GM18951 (cell line): Measurements from ENCODE around the gene JMJD7.
"Not testable (repeated sequence)": the region's sequence is repeated elsewhere in the genome, so short reads cannot be mapped to it uniquely, and the experiment has no call there.

ENCODE experiments used
- POLR2A ChIP-seq: IDR thresholded peaks from 4 replicates; pipeline ENCODE4 v1.6.1; 2011; ENCODE audit warnings: mild to moderate bottlenecking; ENCODE audit not compliant: insufficient read length, insufficient read depth; ENCODE audit errors: extremely low read depth
- in situ Hi-C: fragments of 300-500 bp; cut with MboI; formaldehyde crosslinking; loops from one replicate; pipeline ENCODE4 v1.12.0; 2022; ENCODE audit warnings: low sequenced_read_pairs, mixed read lengths, inconsistent platforms; ENCODE audit not compliant: unreplicated experiment

Gene JMJD7

DNA sequence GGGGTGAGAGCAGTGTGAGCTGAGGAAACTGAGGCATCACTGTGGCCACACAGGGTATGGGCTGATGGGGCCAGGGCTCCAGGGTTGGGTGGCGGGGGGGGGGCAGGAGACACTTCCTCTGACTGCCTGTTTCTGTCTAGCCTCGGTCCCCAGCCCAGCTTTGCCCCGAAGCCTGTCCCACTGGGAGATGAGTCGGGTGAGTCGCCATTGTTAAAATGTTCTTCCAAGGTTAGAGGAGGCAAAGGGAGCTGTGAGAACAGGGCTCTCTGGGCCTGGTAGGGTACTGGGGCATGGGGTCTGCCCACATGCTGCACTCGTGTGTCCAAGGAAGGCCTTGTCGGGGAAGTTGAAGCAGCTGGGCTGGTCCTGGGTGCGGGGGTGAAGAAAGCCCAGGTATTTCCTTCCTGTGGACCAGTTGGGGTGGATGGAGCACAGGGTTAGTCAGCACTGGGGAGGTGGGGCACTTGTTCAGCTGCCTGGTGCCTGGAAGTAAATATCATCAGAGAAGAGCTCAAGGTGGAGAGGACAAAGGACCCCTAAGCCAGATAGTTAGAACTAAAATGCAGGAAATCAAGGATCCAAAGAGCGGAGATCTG lies 8.3 kb upstream of the JMJD7 start:
- TF ChIP-seq POLR2A: no peak
- in situ Hi-C loops: loop anchor here (10.0 kb wide), 1 partner anchor 355 kb away; no protein-coding TSS in a partner anchor

DNA sequence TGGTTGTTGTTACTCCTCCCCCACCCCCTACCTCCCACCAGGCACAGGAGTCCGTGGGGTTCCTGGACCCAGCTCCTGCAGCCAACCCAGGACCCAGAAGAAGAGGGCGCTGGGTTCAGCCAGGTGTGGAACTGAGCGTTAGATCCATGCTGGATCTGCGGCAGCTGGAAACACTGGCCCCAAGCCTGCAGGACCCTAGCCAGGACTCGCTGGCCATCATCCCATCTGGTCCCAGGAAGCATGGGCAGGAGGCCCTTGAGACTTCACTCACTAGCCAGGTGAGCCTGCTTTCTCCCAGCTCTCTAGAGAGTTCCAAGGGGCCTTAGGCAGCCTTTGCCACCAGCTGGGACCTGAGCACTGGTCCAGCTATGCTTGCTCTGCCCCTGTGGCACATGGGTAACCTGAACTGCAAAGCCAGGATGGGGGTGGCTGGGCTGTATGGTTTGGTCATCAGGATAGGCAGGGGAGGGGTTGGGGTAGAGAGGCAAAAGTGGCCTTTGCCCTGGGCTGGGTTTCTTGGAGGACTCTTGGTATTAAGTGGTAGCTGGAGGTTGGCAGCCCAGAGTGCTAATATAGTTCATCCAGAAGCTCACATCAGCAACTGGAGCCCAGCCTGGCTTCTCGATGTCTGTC lies 7.0 kb upstream of the JMJD7 start:
- in situ Hi-C loops: no loop called here
- no peak for TF ChIP-seq POLR2A

DNA sequence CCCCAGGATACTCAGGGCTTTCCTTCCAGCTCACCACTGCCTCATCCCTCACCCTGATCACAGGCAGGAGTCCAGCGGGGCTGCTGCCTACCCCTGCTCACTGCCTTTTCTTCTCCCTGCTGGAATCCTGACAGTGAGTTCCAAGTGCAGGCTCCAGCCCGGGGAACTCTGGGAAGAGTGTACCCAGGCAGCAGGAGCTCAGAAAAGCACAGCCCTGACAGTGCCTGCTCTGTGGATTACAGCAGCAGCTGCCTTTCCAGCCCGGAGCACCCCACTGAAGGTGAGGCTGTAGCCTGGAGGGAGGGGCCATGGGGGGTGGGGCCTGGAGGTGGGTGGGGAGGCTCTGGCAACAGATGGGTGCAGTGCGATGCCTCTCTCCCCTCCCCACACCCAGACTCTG lies 6.1 kb upstream of the JMJD7 start:
- no peak for TF ChIP-seq POLR2A
- in situ Hi-C loops: no loop called here

DNA sequence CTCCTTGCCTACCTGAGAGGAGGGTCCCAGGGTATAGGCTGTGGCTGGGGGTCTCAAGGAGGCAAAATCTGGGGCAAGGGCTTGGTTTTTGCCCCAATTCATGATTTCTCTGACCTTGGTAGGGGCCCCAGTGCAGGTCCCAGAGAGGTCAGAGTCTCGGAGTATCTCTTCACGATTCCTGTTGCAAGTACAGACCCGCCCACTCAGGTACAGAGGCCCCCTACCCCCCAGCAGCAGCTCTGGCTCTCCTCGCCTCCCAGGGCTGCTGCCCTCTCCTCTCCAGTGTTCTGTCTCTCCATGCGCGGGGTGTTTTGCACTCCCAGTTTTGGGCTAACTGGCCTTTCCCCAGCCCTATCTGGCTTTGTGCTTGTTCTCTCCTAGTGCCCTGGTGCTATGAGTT lies 5.4 kb upstream of the JMJD7 start:
- no peak for TF ChIP-seq POLR2A
- in situ Hi-C loops: no loop called here

DNA sequence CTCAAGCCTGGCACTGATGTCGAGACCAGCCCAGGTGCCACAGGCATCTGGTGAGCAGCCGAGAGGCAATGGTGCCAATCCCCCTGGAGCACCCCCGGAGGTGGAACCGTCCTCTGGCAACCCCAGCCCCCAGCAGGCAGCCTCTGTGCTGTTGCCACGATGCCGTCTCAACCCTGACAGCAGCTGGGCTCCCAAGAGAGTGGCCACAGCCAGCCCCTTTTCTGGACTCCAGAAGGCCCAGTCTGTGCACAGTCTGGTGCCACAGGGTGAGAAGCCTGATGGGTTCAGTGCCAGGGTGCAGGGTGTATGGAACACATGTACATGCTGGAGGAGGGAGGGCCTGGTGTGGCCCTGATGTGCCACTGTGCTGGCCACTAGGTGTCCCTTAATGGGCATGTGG lies 4.9 kb upstream of the JMJD7 start:
- in situ Hi-C loops: no loop called here
- no peak for TF ChIP-seq POLR2A

DNA sequence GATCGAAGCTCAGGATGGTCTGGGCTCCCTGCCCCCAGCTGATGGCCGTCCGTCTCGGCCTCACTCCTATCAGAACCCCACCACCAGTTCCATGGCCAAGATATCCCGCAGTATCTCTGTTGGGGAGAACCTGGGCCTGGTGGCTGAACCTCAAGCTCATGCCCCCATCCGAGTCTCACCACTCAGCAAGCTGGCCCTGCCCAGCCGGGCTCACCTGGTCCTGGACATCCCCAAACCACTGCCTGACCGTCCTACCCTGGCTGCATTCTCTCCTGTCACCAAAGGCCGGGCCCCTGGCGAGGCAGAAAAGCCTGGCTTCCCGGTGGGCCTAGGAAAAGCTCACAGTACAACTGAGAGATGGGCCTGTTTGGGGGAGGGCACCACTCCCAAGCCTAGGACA lies 4.4 kb upstream of the JMJD7 start:
- in situ Hi-C loops: no loop called here
- TF ChIP-seq POLR2A: no peak

DNA sequence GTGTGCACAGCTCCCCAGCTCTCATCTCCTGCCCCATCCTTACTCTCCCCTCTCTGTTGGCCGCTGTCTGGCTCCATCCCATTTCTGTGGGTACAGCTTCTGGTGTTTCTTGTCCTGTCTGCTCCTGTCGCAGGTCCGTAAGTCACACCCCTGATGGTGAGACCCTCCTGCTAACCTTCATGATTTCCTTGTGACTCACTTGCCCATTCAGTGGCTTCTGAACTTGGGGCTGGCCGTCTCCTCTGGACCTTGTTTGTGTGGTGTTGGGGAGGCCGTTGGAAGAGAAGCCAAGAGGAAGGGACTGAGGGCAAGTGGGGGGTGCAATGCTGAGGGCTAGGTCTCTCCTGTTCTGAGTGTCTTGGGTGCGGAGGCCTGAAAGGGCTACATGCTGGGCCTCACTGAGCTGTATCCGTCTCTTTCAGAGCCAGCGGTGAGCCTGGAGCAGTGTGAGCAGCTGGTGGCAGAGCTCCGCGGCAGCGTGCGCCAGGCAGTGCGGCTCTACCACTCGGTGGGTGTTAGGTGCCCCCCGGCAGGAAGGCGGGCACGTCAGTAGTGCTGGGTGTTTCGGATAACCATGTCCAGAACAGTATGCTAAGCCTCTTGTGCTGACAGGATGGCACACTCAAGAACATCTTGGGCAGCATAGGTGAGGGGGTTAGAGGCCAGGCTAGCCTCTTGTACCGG lies 3.7 kb upstream of the JMJD7 start:
- no peak for TF ChIP-seq POLR2A

DNA sequence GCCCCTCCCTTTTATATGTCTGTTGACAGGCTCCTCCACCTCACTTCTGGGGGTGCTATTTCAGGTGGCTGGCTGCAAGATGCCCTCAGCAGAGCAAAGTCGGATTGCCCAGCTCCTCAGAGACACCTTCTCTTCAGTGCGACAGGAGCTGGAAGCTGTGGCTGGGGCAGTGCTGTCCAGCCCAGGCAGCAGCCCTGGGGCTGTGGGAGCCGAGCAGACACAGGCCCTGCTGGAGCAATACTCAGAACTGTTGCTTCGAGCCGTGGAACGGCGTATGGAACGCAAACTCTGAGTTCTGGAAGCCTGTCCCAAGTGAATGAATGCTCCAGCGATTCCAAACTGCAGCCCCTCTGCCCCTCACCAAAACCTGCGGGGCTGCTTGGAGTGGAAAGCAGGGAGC lies 2.7 kb upstream of the JMJD7 start:
- in situ Hi-C loops: no loop called here
- TF ChIP-seq POLR2A: no peak

More for the DNA sequence above, 3.7 kb upstream of the JMJD7 start:
- in situ Hi-C loops: no loop called here

DNA sequence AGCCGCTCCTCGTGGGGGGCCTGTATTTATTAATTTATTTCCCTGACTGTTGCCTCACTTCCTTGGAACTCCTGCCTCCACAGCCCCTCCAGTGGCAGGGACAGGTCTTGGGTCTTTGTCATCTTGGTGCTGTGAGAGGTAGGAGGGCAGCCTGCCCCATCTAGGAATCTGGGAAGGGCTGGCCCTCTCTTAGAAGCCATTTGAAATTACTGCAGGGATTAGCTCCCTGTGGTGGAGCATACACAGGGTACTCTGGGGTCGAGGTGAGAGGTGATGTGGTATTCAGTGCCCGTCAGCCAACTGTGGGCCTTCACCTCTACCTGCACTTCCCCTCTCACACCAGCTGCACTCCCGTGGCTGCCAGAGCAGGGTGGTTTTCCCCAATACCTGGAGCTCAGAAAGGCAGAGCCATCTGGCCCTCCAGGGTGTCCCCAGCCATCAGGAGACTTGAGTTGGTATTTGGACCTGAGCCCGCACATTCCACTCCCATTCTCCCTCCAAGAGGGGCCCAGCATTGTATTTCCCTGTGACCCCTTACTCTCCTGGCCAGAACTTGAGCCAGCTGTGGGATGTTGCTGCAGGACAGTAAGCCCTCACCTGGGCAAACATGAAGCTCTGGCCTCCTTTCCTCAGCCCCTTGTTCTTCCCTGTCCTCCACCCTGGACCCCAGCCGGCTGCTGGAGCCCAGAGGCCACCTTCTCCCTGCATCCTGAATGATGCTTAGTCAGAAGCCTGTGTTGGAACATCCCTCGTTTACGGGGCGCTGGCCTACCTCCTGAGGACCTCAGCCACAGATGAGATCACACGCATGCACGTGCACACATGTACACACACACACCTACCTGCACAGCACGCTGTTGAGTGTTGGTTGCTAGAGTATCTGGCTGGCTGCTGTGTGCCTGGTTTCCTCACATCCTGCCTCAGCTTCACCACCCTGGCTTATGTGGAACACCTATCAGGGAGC lies 2.0 kb upstream of the JMJD7 start:
- TF ChIP-seq POLR2A: no peak
- in situ Hi-C loops: no loop called here

DNA sequence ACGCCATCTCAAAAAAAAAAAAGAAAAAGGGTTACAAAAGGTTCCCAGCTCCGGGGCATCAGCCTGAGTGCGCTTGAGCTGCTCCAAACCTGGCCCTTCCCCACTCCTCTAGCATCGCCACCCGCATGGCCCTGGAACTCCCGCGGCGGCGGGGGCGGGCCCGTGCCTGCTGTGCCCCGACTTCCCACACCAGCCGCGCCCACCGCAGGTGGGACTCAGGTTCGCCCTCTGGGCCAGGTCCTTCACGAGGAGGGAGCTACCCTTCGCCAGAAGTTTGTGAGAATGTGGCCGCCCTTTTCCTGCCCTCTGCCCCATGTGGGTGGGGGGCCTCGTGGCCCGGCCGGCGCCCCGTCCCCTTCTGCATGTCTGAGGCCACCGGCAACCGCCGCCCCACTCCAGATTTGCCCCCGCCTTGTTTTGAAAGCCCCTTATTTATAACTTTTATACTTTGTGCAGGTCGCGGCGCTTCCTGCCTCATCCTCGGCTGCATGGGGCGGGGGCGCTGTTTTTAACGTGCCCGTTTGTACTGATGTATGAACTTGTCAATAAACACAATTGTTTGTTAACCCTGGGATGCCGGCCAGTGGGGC lies 507 bp upstream of the JMJD7 start:
- in situ Hi-C loops: no loop called here
- TF ChIP-seq POLR2A: no peak

DNA sequence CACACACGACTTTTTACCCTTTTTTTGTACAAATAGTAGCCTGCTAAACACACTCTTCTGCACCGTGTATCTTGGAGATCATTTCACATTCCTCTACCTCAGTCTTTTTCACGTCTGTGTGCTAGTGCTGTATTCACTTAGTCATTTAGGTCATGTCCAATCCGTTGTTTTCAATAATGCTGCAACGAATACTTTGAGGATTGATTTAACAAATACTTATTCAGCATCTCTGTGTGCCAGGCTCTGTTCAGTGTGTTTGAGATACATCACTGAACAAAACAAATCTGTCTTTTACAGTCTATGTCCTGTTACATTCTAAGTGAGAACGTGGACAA lies 882 bp downstream of the JMJD7 start:
- TF ChIP-seq POLR2A: no peak
- in situ Hi-C loops: no loop called here

DNA sequence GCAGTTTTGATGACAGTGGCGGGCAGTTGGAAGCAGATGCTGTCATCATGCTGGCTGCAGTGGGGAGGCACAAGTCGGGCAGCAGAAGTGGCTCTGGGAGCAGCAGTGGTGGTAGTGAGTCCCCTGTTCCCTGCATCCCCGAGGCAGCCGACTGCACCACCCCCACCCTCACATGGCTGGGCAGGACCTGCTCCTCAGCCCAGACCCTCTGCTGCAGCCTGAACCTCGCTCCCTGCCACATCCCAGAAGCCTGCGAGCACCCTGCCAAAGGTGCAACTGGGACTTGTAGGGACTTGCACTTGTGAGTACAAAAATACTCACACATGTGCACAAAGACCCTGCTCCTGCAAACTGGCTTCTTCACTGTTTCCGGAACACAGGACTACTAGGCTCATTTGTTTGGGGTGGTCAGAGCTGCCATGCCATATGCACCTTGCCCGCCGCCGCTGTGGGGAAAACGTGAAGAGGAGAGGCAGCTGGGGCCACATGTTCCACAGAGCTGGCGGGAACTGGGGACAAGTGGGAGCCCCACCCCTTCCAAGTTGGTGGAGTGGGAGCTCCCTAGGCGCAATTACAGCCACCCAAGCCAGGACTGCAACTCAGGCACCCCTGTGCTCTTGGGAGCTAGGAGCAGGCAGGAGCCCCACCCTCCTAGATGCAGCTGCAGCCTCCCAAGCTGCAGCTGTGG lies 2.2 kb downstream of the JMJD7 start:
- no peak for TF ChIP-seq POLR2A
- in situ Hi-C loops: no loop called here

DNA sequence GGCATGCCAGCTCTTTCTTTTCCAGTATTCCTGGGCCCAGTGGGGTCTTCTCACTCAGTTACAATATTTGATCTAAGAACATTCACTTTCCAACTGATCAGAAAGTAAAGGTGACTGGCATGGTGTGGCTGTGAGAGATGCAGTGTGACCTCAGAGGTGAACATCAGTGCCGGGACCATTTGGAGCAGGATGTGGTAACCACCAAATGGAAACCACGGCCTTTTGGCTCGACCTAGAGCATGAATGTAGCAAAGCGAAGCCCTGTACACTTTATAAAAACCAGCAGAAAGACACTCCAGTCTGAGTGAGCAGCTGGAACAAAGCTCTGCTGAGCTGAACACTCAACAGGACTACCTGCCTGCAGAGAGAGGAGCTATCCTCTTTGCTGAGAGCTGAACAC lies 3.4 kb downstream of the JMJD7 start:
- in situ Hi-C loops: not testable (repeated sequence)

DNA sequence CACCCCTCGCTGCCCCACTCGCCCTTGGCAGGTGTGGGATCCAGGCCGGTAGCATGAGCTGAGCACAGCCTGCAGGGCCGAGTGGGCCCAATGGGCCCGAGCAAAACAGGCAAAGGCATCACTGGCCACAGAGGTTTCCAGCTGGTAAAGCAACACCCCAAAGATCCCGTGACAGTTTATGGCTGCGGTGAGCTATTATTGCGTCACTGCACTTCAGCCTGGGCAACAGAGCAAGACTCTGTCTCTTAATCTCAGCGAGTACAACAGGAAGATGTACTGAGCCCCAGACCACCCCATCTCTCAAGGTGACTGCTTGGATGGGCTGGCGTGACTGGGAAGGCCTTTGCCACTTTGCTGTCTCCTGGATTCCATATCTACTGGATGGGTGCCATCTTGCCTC lies 4.3 kb downstream of the JMJD7 start:
- in situ Hi-C loops: no loop called here
- TF ChIP-seq POLR2A: no peak
